Retinal pigment epithelial cell (primary cell): ENCODE measurements around the gene ANLN.

Source experiments
- DNase-seq: peaks from one replicate; pipeline ENCODE4 v3.0.0-alpha.2; 2010; ENCODE audit warnings: low read depth
- H3K4me3 ChIP-seq: 2 replicates; pipeline ENCODE4 v1.5.1; 2011; ENCODE audit warnings: mild to moderate bottlenecking, low read length, control low read depth, moderate library complexity
- CTCF ChIP-seq: conservative IDR thresholded peaks from 2 replicates; pipeline ENCODE4 v1.5.1; 2011; ENCODE audit warnings: low read depth, low read length, control low read depth, inconsistent platforms

ANLN gene

DNA sequence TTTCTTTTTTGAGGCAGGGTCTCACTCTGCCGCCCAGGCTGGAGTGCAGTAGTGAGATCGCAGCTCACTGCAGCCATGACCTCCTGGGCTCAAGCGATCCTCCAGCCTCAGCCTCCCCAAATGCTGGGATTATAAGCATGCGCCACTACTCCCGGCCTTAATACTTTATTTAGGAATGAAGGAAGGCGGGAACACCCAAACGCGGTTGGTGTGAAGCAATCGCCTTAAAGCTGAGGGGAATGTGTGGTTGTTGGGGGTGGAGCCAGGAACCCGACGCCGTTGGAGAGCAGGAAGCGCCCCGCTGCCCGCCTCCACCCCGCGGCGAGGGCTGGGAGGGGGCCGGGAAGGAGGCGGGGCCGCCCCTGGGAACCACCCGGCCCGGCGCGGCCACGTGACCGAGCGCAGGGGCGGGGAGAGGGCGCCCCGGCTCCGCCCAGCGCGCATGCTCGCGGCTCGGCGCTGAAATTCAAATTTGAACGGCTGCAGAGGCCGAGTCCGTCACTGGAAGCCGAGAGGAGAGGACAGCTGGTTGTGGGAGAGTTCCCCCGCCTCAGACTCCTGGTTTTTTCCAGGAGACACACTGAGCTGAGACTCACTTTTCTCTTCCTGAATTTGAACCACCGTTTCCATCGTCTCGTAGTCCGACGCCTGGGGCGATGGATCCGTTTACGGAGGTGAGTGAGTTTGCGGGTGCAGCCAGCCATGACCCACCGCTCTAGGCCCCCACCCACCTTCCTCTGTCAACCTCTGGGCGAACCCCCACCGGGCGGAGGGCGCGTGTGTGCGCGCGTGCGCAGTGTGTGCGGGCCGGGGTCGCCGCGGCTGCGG lies at the start of gene ANLN:
Gene ANLN, plus strand, starts transcription at position 492 of the 828 bp plus-strand sequence. Its CDS starts 165 bp downstream, at position 657.
- DNase-seq, result peak; percentile 83
- TF ChIP-seq CTCF, result no peak
- peak within 1 kb of the TSS; percentile 78 for H3K4me3 ChIP-seq

- DNase-seq, result no peak
- TF ChIP-seq CTCF, result no peak
- no peak overlapping the region for H3K4me3 ChIP-seq
Measured at GRCh38 chr7:36343548-36343947, 46.1 kb upstream of the ANLN start.

DNA sequence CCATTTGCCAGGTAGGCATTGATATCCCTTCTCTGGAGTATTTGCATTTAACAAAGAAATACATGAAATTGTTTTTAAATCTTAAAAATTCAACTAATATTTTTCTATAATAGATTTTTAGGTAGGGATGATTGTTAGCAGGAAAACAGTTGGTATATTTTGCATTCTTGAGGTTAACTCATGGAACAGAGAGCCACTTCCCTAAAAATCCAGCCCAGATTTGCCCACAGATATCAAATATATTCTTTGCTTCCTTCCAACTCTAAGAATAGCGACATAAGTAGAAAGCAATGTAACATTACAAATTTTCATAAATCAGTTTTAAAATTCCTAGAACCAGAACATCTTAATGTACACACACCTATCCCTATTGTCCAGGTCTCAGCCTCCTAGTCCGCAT lies 45.0 kb upstream of the ANLN start:
- no peak for DNase-seq
- no peak overlapping the region for H3K4me3 ChIP-seq
- TF ChIP-seq CTCF, result no peak

GRCh38 chr7:36346260-36346831 lies 43.3 kb upstream of the ANLN start:
- DNase-seq, result no peak
- TF ChIP-seq CTCF, result no peak
- H3K4me3 ChIP-seq, result no peak overlapping the region

DNA sequence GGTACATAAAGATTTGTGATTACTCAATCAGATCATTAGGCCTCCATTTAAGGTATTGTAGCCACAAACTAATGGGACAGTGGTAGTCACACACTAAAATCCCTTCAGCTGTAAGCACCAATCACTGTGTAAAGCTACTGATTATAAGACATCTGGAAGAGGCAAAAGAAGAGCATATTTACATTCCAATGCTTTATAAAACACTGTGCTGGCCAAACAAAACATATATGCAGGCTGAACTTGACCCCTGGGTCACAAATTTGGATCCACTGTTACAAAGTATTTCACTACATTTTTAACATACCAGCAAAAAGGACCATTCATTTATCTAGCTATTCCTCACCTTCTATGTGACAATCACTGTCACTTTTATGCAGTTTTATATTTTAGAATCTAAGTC lies 41.4 kb upstream of the ANLN start:
- H3K4me3 ChIP-seq, result no peak overlapping the region
- TF ChIP-seq CTCF, result no peak
- no peak for DNase-seq

DNA sequence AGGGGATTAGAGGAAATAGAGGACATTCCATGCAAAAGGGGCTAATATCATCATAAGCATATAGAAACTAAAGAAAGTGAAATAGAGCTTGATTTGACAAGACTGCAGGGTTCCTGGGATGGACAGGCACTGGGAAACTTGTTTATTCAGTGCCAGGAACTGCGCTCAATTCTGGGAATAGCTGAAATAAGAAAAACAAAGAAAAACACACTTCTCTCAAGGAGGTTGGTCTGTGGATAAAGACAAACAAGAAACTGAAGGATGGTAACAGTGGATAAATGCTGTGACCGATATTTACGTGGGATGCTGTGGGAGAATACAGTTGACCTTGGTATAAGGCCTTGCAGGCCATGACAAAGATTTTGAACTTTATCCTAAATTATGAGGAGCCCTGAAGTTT lies 40.9 kb upstream of the ANLN start:
- TF ChIP-seq CTCF, result no peak
- DNase-seq, result no peak

GRCh38 chr7:36349626-36350025 lies 40.0 kb upstream of the ANLN start:
- no peak for DNase-seq
- no peak for TF ChIP-seq CTCF

More for the DNA sequence above, 40.9 kb upstream of the ANLN start:
- H3K4me3 ChIP-seq, result no peak overlapping the region

More at GRCh38 chr7:36349626-36350025, 40.0 kb upstream of the ANLN start:
- no peak overlapping the region for H3K4me3 ChIP-seq
